H1 (cell line): ENCODE measurements around the gene ABI3BP. TPM values are rescaled to one million over a fixed set of nuclear protein-coding genes. Genes with fewer than 3 reads are reported as not detected.

Experiments used
- CTCF ChIA-PET: fragments of 300-600 bp; sonication (Branson Sonifier 250); formaldehyde crosslinking; loops from one replicate; lab custom pipeline; 2021; ENCODE audit not compliant: partially characterized antibody; lab: Charles Lee
- POLR2A ChIA-PET: fragments of 300-600 bp; sonication (Branson Sonifier 250); formaldehyde crosslinking; loops from one replicate; lab custom pipeline; 2021; ENCODE audit warnings: inconsistent platforms; ENCODE audit not compliant: partially characterized antibody; lab: Charles Lee
- DNase-seq, 2 experiments: peaks; one replicate each; pipeline versions ENCODE4 v3.0.0 to v3.0.0-alpha.2; 2010 to 2022; ENCODE audit warnings: low spot score in 2 of 2, low read depth in 1 of 2, mixed read lengths in 1 of 2
- FAIRE-seq: peaks from 2 replicates; lab custom pipeline; 2011; peaks lifted over from hg19 to GRCh38; lab: Jason Lieb, UNC
- H2AFZ ChIP-seq: 2 replicates; pipeline ENCODE4 v1.8.1; 2012; ENCODE audit warnings: low read length, inconsistent platforms
- H2AK5ac ChIP-seq: 2 replicates; pipeline ENCODE4 v1.6.1; 2013; ENCODE audit warnings: low read depth, low read length
- H2BK120ac ChIP-seq: replicated peaks from 2 replicates; pipeline ENCODE3; 2013; ENCODE audit warnings: low read depth, low read length, inconsistent platforms
- H2BK12ac ChIP-seq: 2 replicates; pipeline ENCODE4 v1.6.1; 2013; ENCODE audit warnings: low read depth, low read length
- H2BK15ac ChIP-seq: 2 replicates; pipeline ENCODE4 v1.6.1; 2013; ENCODE audit warnings: low read length
- H2BK20ac ChIP-seq: 2 replicates; pipeline ENCODE4 v1.6.1; 2013; ENCODE audit warnings: low read length
- H2BK5ac ChIP-seq: 2 replicates; pipeline ENCODE4 v1.6.1; 2013; ENCODE audit warnings: low read depth, low read length
- H3K14ac ChIP-seq: 2 replicates; pipeline ENCODE4 v1.6.1; 2013; ENCODE audit warnings: inconsistent platforms; ENCODE audit not compliant: insufficient read length
- H3K18ac ChIP-seq: 2 replicates; pipeline ENCODE4 v1.6.1; 2013; ENCODE audit warnings: low read length; ENCODE audit errors: extremely low read depth
- H3K23ac ChIP-seq: 2 replicates; pipeline ENCODE4 v1.6.1; 2013; ENCODE audit warnings: inconsistent platforms; ENCODE audit not compliant: insufficient read length
- H3K23me2 ChIP-seq: 2 replicates; pipeline ENCODE4 v1.6.1; 2013; ENCODE audit warnings: low read depth, low read length
- H3K27ac ChIP-seq: 2 replicates; pipeline ENCODE4 v1.6.1; 2011; ENCODE audit warnings: low read depth, low read length, inconsistent platforms
- H3K27me3 ChIP-seq, 4 experiments: replicated peaks in 1 of 4; 1 replicate in 1 of 4; 2 replicates in 3 of 4; pipeline versions ENCODE4 v1.6.1 to v1.8.1; 2011 to 2013; ENCODE audit warnings: low read length in 3 of 4, mild to moderate bottlenecking in 3 of 4, inconsistent platforms in 2 of 4, mixed read lengths in 2 of 4, moderate library complexity in 1 of 4; ENCODE audit not compliant: control insufficient read depth in 3 of 4, insufficient read depth in 3 of 4; ENCODE audit errors: extremely low read depth in 1 of 4
- H3K36me3 ChIP-seq, 4 experiments: 2 replicates each; pipeline versions ENCODE4 v1.6.1 to v1.8.1; 2011 to 2013; ENCODE audit warnings: mild to moderate bottlenecking in 4 of 4, low read length in 3 of 4, moderate library complexity in 2 of 4, control low read depth in 1 of 4, inconsistent platforms in 1 of 4; ENCODE audit not compliant: insufficient read depth in 4 of 4, control insufficient read depth in 2 of 4
- H3K4ac ChIP-seq: replicated peaks from 2 replicates; pipeline ENCODE3; 2013; ENCODE audit warnings: low read length, low read depth, mixed read lengths, inconsistent platforms; ENCODE audit not compliant: insufficient read length
- H3K4me1 ChIP-seq, 4 experiments: replicated peaks in 1 of 4; 1 replicate in 1 of 4; 2 replicates in 3 of 4; pipeline versions ENCODE4 v1.6.1 to v1.8.1; 2011 to 2013; ENCODE audit warnings: low read length in 3 of 4, inconsistent platforms in 2 of 4, mixed read lengths in 1 of 4; ENCODE audit not compliant: insufficient read depth in 4 of 4, control insufficient read depth in 3 of 4
- H3K4me2 ChIP-seq, 2 experiments: 2 replicates each; pipeline versions ENCODE4 v1.6.1 to v1.8.1; 2011 to 2013; ENCODE audit warnings: low read depth in 2 of 2, low read length in 2 of 2, control low read depth in 1 of 2, inconsistent platforms in 1 of 2, mild to moderate bottlenecking in 1 of 2; ENCODE audit not compliant: insufficient read depth in 1 of 2
- H3K4me3 ChIP-seq, 4 experiments: fragments of 200-600, 300-600 bp in 1 of 4; sonication (generic), shearing (Covaris generic), sonication (Bioruptor Twin) in 1 of 4; 2 replicates each; pipeline versions ENCODE4 v1.5.1 to v1.8.1; 2011 to 2016; ENCODE audit warnings: low read length in 4 of 4, low read depth in 3 of 4, control low read depth in 2 of 4, inconsistent platforms in 2 of 4, mild to moderate bottlenecking in 2 of 4, mixed read lengths in 1 of 4, moderate library complexity in 1 of 4; ENCODE audit not compliant: insufficient read depth in 2 of 4; ENCODE audit errors: extremely low read depth in 1 of 4
- H3K56ac ChIP-seq: replicated peaks from 2 replicates; pipeline ENCODE3; 2013; ENCODE audit warnings: low read depth, mild to moderate bottlenecking, mixed read lengths, low read length, inconsistent platforms; ENCODE audit not compliant: insufficient read length
- H3K79me1 ChIP-seq: 2 replicates; pipeline ENCODE4 v1.6.1; 2013; ENCODE audit warnings: low read depth, low read length, control low read depth
- H3K79me2 ChIP-seq, 2 experiments: 2 replicates each; pipeline versions ENCODE4 v1.6.1 to v1.8.1; 2012 to 2013; ENCODE audit warnings: low read length in 2 of 2, mild to moderate bottlenecking in 2 of 2, inconsistent platforms in 1 of 2; ENCODE audit not compliant: insufficient read depth in 2 of 2, control insufficient read depth in 1 of 2
- H3K9ac ChIP-seq, 4 experiments: replicated peaks in 1 of 4; 1 replicate in 1 of 4; 2 replicates in 3 of 4; pipeline versions ENCODE4 v1.6.1 to v1.8.1; 2011 to 2013; ENCODE audit warnings: low read depth in 3 of 4, low read length in 3 of 4, control low read depth in 2 of 4, mild to moderate bottlenecking in 2 of 4, moderate library complexity in 2 of 4, inconsistent platforms in 1 of 4; ENCODE audit errors: extremely low read depth in 1 of 4
- H3K9me3 ChIP-seq, 2 experiments: 2 replicates each; pipeline versions ENCODE4 v1.6.1 to v1.8.1; 2012 to 2013; ENCODE audit warnings: mild to moderate bottlenecking in 2 of 2, moderate library complexity in 2 of 2, control low read depth in 1 of 2, inconsistent platforms in 1 of 2, low read depth in 1 of 2, low read length in 1 of 2, mixed read lengths in 1 of 2; ENCODE audit not compliant: insufficient read depth in 2 of 2
- H4K20me1 ChIP-seq, 2 experiments: replicated peaks in 1 of 2; 2 replicates each; pipeline versions ENCODE3 to v1.8.1; 2011 to 2013; ENCODE audit warnings: inconsistent platforms in 2 of 2, low read length in 2 of 2, mild to moderate bottlenecking in 1 of 2; ENCODE audit not compliant: insufficient read depth in 2 of 2, control insufficient read depth in 1 of 2
- H4K5ac ChIP-seq: 2 replicates; pipeline ENCODE4 v1.6.1; 2013; ENCODE audit warnings: low read length, low read depth, mixed read lengths, inconsistent platforms; ENCODE audit not compliant: insufficient read length
- H4K8ac ChIP-seq: 2 replicates; pipeline ENCODE4 v1.8.0; 2013; ENCODE audit warnings: mild to moderate bottlenecking, moderate library complexity, low read length, inconsistent platforms; ENCODE audit not compliant: insufficient read depth; ENCODE audit errors: extremely low read depth
- H4K91ac ChIP-seq: replicated peaks from 2 replicates; pipeline ENCODE3; 2013; ENCODE audit warnings: low read length, mixed read lengths, inconsistent platforms; ENCODE audit not compliant: insufficient read length
- RFX5 ChIP-seq: IDR thresholded peaks from 2 replicates; pipeline ENCODE4 v1.6.1; 2011; ENCODE audit warnings: low read depth, low read length, improper control_type of control experiment, borderline replicate concordance
- WGBS, 2 experiments: shearing (Covaris generic) in 1 of 2; methylation state at CpG; one replicate each; pipeline versions ENCODE4 v1.1.6 to v1.1.7; 2013 to 2015; ENCODE audit warnings: low lambda C conversion rate in 2 of 2, mixed read lengths in 2 of 2, inconsistent platforms in 1 of 2, low coverage in 1 of 2, missing lambda C conversion rate in 1 of 2; ENCODE audit not compliant: insufficient replicate concordance in 2 of 2, insufficient coverage in 1 of 2, insufficient read length in 1 of 2; ENCODE audit errors: extremely low coverage in 1 of 2, missing lambda C conversion rate in 1 of 2; 5-methylcytosine and 5-hydroxymethylcytosine counted together
- polyA plus RNA-seq, 7 experiments: library from polyadenylated mRNA; depleted of rRNA in 3 of 7; stranded (reverse) in 5 of 7; unstranded in 2 of 7; fragments of >200 nt in 5 of 7; fragments of 200-250 nt in 2 of 7; gene quantifications; 1 replicate in 5 of 7; 2 replicates in 1 of 7; 4 replicates in 1 of 7; pipeline versions ENCODE4 v1.2.1 to v1.2.3, GENCODE V29; 2011 to 2013; ENCODE audit warnings: missing spikeins in 2 of 7, mixed read lengths in 2 of 7
- total RNA-seq: library from RNA; stranded (reverse); fragmentation: NEBNext Ultra II Directional; extraction: Animal tissue kit (Norgen Biotek cat#: 25700); gene quantifications from 2 replicates; pipeline ENCODE4 v1.2.1, GENCODE V29; 2021

ABI3BP gene
- total and polyA plus RNA-seq, 2 of the 8 experiments (the other 6 are each of a cell fraction or from before 2014, with no cell fraction given) = 0.08 to 0.32 TPM

DNA sequence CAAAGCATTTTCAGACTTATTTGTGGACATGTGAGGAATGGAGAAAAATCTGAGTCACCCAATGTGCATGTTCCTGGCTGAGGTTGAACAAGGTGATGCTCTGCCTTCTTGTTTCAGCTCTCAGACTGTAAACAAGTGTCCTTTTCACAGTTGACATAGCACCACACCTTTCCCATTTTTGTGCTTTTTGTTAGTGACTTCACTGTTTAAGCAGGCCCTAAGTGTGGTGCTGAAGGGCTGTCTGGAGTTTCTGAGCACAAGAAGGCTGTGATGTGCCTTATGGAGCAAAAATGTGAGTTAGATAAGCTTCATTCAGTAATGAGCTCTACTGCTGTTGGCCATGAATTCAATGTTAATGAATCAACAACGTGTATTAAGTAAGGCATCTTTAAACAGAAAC lies 20.4 kb downstream of the ABI3BP start:
- H3K18ac ChIP-seq = no peak overlapping the region
- no peak overlapping the region for H2BK15ac ChIP-seq
- H3K36me3 ChIP-seq = no peaks in the 10 kb centered on the region
- no peak overlapping the region for H3K27ac ChIP-seq
- no peak overlapping the region for H2BK20ac ChIP-seq
- no peak for FAIRE-seq
- no peak overlapping the region for H4K91ac ChIP-seq
- ChIA-PET POLR2A (no interaction called here), CTCF (interaction anchor here (0.6 to 1.2 kb wide), 2 partner anchors 94 to 409 kb away, joined by 3 read pairs; no protein-coding TSS in a partner anchor)
- no peaks in the 10 kb centered on the region for H3K9me3 ChIP-seq
- no peaks in the 10 kb centered on the region for H3K4me1 ChIP-seq
- H3K79me2 ChIP-seq = no peaks in the 10 kb centered on the region
- no peak for DNase-seq
- no peak overlapping the region for H3K56ac ChIP-seq
- no peak overlapping the region for H4K5ac ChIP-seq
- WGBS, 2 experiments = 77% methylated on average over 1 of the region's 1 CpG; no CpG with 5 or more reads in 1 of the 2 experiments
- H2BK120ac ChIP-seq = no peak overlapping the region
- H3K23ac ChIP-seq = no peak overlapping the region
- no peak overlapping the region for H3K9ac ChIP-seq
- no peak overlapping the region for H2BK5ac ChIP-seq
- H3K4me3 ChIP-seq = no peak overlapping the region
- H3K14ac ChIP-seq = no peak overlapping the region
- no peak for TF ChIP-seq RFX5
- TF ChIP-seq, all 59 proteins: peak for 0
- Histone ChIP-seq H4K20me1 (no peaks in the 10 kb centered on the region), H3K4ac (no peak overlapping the region), H3K79me1 (no peaks in the 10 kb centered on the region), H2AK5ac (no peak overlapping the region), H3K27me3 (peaks cover 0 to 1% (median 0%) of the 10 kb centered on the region in 4 experiments; a peak in 1 of 7 replicates), H3K4me2 (no peak overlapping the region), H2BK12ac (no peak overlapping the region), H2AFZ (peak overlapping the region; percentile 42; the same call in 1 of the 2 replicates), H4K8ac (no peak overlapping the region), H3K23me2 (no peaks in the 10 kb centered on the region)
